Esophagus (tissue), 2 donors: Measurements from ENCODE around the gene CWF19L1. TPM values are rescaled to one million over a fixed set of nuclear protein-coding genes. Genes with fewer than 3 reads are reported as not detected.

Experiments
- H3K27ac ChIP-seq, 2 donors: one replicate each; pipeline ENCODE4 v1.5.1; 2013; ENCODE audit warnings: low read depth in 2 of 2, mild to moderate bottlenecking in 2 of 2, inconsistent platforms in 1 of 2, low read length in 1 of 2, moderate library complexity in 1 of 2
- H3K27me3 ChIP-seq, 2 donors: one replicate each; pipeline ENCODE4 v1.6.1; 2013; ENCODE audit warnings: low read length in 2 of 2, control low read depth in 1 of 2, mild to moderate bottlenecking in 1 of 2; ENCODE audit not compliant: insufficient read depth in 2 of 2, control insufficient read depth in 1 of 2
- H3K36me3 ChIP-seq, 2 donors: one replicate each; pipeline ENCODE4 v1.6.1; 2013; ENCODE audit warnings: low read length in 1 of 2; ENCODE audit not compliant: control insufficient read depth in 2 of 2, insufficient read depth in 2 of 2
- H3K4me1 ChIP-seq, 2 donors: one replicate each; pipeline ENCODE4 v1.6.1; 2013; ENCODE audit warnings: low read length in 1 of 2; ENCODE audit not compliant: control insufficient read depth in 2 of 2, insufficient read depth in 2 of 2
- H3K4me3 ChIP-seq, 2 donors: one replicate each; pipeline ENCODE4 v1.5.1; 2013; ENCODE audit warnings: low read length in 2 of 2, mild to moderate bottlenecking in 2 of 2, low read depth in 1 of 2, moderate library complexity in 1 of 2
- H3K9me3 ChIP-seq, 2 donors: one replicate each; pipeline ENCODE4 v1.6.1; 2013; ENCODE audit warnings: mild to moderate bottlenecking in 2 of 2, low read depth in 1 of 2, low read length in 1 of 2, moderate library complexity in 1 of 2; ENCODE audit not compliant: control insufficient read depth in 2 of 2, insufficient read depth in 1 of 2
- WGBS, 2 donors: extraction: QIAGEN DNeasy Blood & Tissue Kit; methylation state at CpG; one replicate each; pipeline ENCODE4 v1.1.7; 2013; 5-methylcytosine and 5-hydroxymethylcytosine counted together
- polyA plus RNA-seq, 2 donors: library from polyadenylated mRNA; stranded (reverse); fragments of 200-250 nt; gene quantifications; one replicate each; pipeline ENCODE4 v1.2.3, GENCODE V29; 2013
- donor health status: healthy with polysubstance abuse.
- donor health status: Bipolar disorder and iron deficiency.

CWF19L1 gene
- polyA plus RNA-seq, 2 donors = 11.4 to 11.5 TPM

DNA sequence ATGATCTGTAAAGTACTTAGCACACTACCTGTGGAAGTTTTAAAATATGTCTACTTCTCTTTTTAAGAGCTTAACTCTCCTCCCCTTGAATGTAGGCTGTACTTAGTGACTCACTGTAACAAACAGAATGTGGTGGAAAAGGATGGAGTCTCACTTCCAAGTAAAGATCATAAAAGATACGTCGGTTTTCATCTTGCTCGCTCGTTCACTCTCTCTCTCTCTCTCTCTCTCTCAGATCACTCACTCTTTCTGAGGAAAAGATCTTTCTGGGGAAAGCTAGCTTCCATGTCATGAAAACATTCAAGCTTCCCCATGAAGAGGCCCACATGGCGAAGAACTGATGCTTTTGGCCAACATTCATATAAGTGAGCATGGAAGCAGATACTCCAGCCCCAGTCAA lies 43.6 kb downstream of the CWF19L1 start:
- Histone ChIP-seq H3K36me3 (peaks cover 0 to 3% of the 10 kb centered on the region in 2 donors), H3K27ac (no peak overlapping the region)
- WGBS, 2 donors = 76 to 77% methylated on average over 5 of the region's 5 CpGs

DNA sequence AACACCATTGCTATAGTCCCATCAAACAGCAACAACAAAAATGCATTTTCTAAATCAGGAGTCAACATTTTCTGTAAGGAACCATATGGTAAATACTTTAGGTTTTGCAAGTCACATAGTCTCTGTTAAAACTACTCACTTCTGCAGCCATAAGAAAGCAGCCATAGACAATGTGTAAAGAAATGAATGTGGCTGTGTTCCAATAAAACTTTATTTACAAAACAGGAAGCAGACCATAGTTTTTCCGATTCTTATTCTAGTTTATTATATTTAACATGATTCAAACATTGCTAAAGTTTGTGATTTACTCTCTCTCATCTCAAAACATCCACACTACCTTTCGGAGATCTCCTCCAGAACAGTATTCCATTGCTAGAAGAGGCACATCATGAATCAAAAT lies 44.9 kb downstream of the CWF19L1 start:
- Histone ChIP-seq H3K36me3 (peaks cover 0 to 3% of the 10 kb centered on the region in 2 donors), H3K27ac (no peak overlapping the region), H3K4me3 (no peak overlapping the region), H3K9me3 (no peaks in the 10 kb centered on the region), H3K27me3 (no peaks in the 10 kb centered on the region), H3K4me1 (no peaks in the 10 kb centered on the region)
- WGBS, 2 donors = 96 to 98% methylated on average over 2 of the region's 2 CpGs

More for the DNA sequence above, 43.6 kb downstream of the CWF19L1 start:
- Histone ChIP-seq H3K4me1 (no peaks in the 10 kb centered on the region), H3K9me3 (no peaks in the 10 kb centered on the region), H3K4me3 (no peak overlapping the region), H3K27me3 (no peaks in the 10 kb centered on the region)

DNA sequence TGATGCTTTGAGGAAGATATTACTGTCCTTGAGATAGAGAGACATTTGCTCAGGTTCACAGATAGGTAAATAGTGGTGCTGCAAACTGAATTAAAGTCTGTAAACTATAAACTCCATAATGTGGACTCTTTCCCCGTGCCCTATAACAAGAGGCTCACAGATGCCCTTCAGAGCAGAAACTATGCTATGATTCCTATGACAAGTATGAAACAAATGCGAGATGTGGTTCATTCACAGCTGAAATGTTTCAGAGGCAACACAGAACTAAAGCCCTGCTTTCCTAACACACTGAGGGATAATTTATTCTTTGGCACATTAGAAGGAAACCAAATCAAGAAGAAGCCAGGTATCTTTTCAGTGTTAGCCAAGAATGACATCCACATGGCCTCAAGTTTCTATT lies 51.4 kb downstream of the CWF19L1 start:
- Histone ChIP-seq H3K36me3 (peaks cover 5 to 6% of the 10 kb centered on the region in 2 donors), H3K27me3 (no peaks in the 10 kb centered on the region), H3K27ac (no peak overlapping the region), H3K4me1 (no peaks in the 10 kb centered on the region), H3K4me3 (no peak overlapping the region), H3K9me3 (no peaks in the 10 kb centered on the region)
- 92 to 97% methylated on average over 2 of the region's 2 CpGs for whole genome bisulfite sequencing, 2 donors

DNA sequence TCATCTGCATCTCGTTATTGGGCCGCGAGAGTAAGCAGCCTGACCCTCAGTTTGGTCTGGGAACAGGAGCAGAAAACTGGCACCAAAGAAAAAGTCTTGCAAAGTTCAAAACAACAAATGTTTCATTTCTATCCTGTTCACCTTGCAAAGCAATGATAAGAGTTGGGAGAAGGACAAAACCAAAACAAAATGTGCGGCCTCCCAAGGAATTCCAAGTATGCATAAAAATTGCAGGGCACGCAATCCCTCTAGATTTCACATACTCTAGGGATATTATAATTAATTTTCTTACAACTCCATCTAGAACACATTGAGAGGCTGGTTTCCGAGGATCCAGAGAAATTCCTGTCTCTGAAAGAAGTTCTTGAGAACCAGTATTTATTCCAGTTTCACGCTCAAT lies 58.1 kb downstream of the CWF19L1 start:
- no peaks in the 10 kb centered on the region for H3K4me1 ChIP-seq
- H3K9me3 ChIP-seq = no peaks in the 10 kb centered on the region
- WGBS, 2 donors = 82 to 93% methylated on average over 7 of the region's 7 CpGs
- no peak overlapping the region for H3K27ac ChIP-seq
- peaks cover 0 to 5% of the 10 kb centered on the region in 2 donors for H3K36me3 ChIP-seq
- no peaks in the 10 kb centered on the region for H3K27me3 ChIP-seq
- H3K4me3 ChIP-seq = no peak overlapping the region

DNA sequence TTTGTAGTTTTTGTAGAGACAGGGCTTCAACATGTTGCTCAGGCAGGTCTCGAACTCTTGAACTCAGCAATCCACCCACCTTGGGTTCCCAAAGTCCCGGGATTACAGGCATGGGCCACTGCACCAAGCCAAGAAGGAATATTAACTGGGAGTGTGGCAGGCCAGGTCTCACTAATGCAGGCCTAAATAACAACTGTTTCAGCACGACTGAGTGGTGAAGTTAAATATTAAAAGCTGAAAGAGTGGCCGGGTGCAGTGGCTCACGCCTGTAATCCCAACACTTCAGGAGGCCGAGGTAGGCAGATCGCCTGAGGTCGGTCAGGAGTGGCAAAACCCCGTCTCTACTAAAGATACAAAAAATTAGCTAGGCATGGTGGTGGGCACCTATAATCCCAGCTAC lies 59.2 kb downstream of the CWF19L1 start:
- 94 to 96% methylated on average over 9 of the region's 9 CpGs for WGBS, 2 donors
- no peaks in the 10 kb centered on the region for H3K27me3 ChIP-seq
- no peaks in the 10 kb centered on the region for H3K4me1 ChIP-seq
- no peaks in the 10 kb centered on the region for H3K9me3 ChIP-seq
- H3K36me3 ChIP-seq = peaks cover 0 to 8% of the 10 kb centered on the region in 2 donors
- H3K27ac ChIP-seq = no peak overlapping the region
- no peak overlapping the region for H3K4me3 ChIP-seq

DNA sequence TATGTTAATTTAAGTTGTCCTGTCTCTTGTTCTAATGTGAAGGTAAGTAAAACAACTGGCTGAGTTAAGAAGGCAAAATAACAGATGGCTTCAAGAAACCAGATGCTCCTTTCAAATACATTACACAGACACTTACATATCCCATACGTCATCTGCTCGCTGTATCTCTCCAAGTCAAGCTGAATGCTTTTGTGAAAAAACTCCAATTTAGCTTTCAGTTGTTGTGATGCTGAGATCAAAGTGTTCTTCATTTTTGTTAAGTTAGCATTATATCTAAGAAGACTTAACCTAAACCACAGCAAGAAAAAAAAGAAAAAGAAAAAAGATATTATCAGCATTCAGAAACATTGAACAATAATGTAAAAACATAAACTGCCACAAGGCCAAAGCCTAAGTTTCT lies 63.1 kb downstream of the CWF19L1 start:
- no peak overlapping the region for H3K4me3 ChIP-seq
- H3K27me3 ChIP-seq = no peaks in the 10 kb centered on the region
- 91 to 96% methylated on average over 2 of the region's 2 CpGs for WGBS, 2 donors
- H3K27ac ChIP-seq = no peak overlapping the region
- H3K4me1 ChIP-seq = no peaks in the 10 kb centered on the region
- H3K9me3 ChIP-seq = no peaks in the 10 kb centered on the region
- peaks cover 0 to 9% of the 10 kb centered on the region in 2 donors for H3K36me3 ChIP-seq

DNA sequence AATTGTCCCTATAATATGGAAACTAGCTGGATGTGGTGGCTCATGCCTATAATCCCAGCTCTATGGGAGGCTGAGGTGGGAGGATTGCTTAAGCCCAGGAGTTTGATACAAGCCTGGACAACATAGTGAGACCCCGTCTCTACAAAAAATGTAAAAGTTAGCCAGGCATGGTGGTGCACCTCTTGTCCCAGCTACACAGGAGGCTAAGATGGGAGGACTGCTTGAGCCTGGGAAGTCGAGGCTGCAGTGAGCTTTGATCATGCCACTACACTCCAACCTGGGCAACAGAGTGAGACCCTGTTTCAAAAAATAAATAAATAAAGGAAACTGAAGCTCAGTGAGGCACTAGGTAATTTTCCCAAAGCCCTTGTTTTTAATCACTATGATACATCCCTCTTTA lies 65.9 kb downstream of the CWF19L1 start:
- WGBS, 2 donors = 96 to 97% methylated on average over 2 of the region's 2 CpGs
- peaks cover 6 to 9% of the 10 kb centered on the region in 2 donors for H3K36me3 ChIP-seq
- H3K27me3 ChIP-seq = no peaks in the 10 kb centered on the region
- no peak overlapping the region for H3K27ac ChIP-seq
- H3K4me3 ChIP-seq = no peak overlapping the region
- no peaks in the 10 kb centered on the region for H3K4me1 ChIP-seq
- no peaks in the 10 kb centered on the region for H3K9me3 ChIP-seq

DNA sequence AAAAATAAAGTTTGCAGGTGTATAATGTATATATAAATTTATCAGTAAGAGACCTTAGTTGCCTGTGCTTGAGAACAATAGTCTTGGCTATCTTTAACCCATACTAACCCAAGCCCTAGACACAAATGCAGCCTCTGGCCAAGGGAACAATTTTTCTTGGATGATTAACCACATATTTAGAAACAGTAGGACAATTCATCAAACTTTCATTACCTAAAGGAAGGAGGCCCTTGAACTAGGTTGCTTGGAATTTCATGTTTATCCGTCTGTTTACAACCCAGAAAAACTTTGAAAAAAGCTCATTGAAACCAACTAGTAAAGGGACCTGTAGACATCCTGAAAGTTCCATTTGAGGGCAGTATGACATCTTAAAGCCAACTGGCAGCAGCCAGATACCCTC lies 72.7 kb downstream of the CWF19L1 start:
- 87 to 88% methylated on average over 1 of the region's 1 CpG for WGBS, 2 donors
- Histone ChIP-seq H3K27me3 (no peaks in the 10 kb centered on the region), H3K9me3 (no peaks in the 10 kb centered on the region)

DNA sequence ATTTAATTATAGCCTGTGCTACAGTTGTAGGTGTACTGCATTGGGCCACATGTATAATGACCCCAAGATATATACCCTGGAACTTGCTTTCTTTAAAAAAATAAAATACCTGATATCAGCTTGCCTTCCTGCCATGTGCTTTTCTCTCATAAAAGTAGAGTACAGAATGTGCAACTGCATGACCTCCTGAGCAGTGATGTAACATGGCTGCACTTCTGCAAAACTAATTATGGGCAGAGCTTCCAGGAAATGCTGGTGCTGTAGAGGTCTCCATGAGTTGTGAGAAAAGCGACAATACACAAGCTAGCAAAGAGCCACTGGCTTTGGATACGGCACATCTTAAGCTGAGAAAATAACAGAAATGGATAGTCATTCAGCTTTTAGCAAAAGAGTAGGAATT lies 75.1 kb downstream of the CWF19L1 start:
- WGBS, 2 donors = 90 to 92% methylated on average over 2 of the region's 2 CpGs
- Histone ChIP-seq H3K27me3 (no peaks in the 10 kb centered on the region), H3K27ac (no peak overlapping the region), H3K9me3 (no peaks in the 10 kb centered on the region), H3K4me1 (no peaks in the 10 kb centered on the region), H3K4me3 (no peak overlapping the region), H3K36me3 (peaks cover 9 to 14% of the 10 kb centered on the region in 2 donors)

More for the DNA sequence above, 72.7 kb downstream of the CWF19L1 start:
- H3K27ac ChIP-seq = no peak overlapping the region
- no peak overlapping the region for H3K4me3 ChIP-seq
- H3K4me1 ChIP-seq = no peaks in the 10 kb centered on the region
- H3K36me3 ChIP-seq = peaks cover 9 to 14% of the 10 kb centered on the region in 2 donors
